HCT116 (cell line): Measurements from ENCODE around the gene ATXN7L1. TPM values are rescaled to one million over a fixed set of nuclear protein-coding genes. Genes with fewer than 3 reads are reported as not detected.

ENCODE experiments used
- ATAC-seq: fragments of 200-7000 bp; cut with Tn5 transposase; 2 replicates; pipeline ENCODE4 v1.9.1; 2020; ENCODE audit warnings: mild to moderate bottlenecking, moderate library complexity
- BruUV-seq: library from RNA; stranded (reverse); fragments of 400-500 nt; replicated peaks from 2 replicates; lab custom pipeline; 2021; lab: Mats Ljungman, UMichigan
- CTCF ChIA-PET: fragments of 300-600 bp; sonication (Branson Sonifier 250); formaldehyde crosslinking; loops from one replicate; lab custom pipeline; 2021; ENCODE audit warnings: antibody characterized with exemption; lab: Charles Lee
- POLR2A ChIA-PET: fragments of 300-600, 350-600 bp; sonication (Branson Sonifier 250); formaldehyde crosslinking; loops from one replicate; lab custom pipeline; 2021; ENCODE audit warnings: antibody characterized with exemption; lab: Charles Lee
- RAD21 ChIA-PET, 2 experiments: fragments of 300-600 bp; sonication (Branson Sonifier 250); formaldehyde crosslinking; loops; one replicate each; lab custom pipeline; 2023; ENCODE audit warnings: low total read pairs in 2 of 2; ENCODE audit not compliant: uncharacterized antibody in 2 of 2, unreplicated experiment in 2 of 2, low non-redundant PET in 1 of 2; lab: Charles Lee
- DNase-seq: peaks from one replicate; pipeline ENCODE4 v3.0.0-alpha.2; 2010; ENCODE audit warnings: low read depth, low spot score
- H2AFZ ChIP-seq: fragments of 200-600 bp; shearing (Covaris generic), sonication (generic); 2 replicates; pipeline ENCODE4 v1.6.1; 2017; ENCODE audit warnings: low read depth, mixed run types, mixed read lengths, antibody characterized with exemption, low read length; ENCODE audit not compliant: poor library complexity, severe bottlenecking
- H3K27ac ChIP-seq: 2 replicates; pipeline ENCODE4 v1.5.1; 2012; ENCODE audit warnings: low read depth, low read length
- H3K27me3 ChIP-seq: fragments of 200-600 bp; sonication (generic); 2 replicates; pipeline ENCODE4 v1.6.1; 2016; ENCODE audit warnings: mixed run types, low read length, mixed read lengths; ENCODE audit not compliant: insufficient read depth
- H3K36me3 ChIP-seq, 2 experiments: fragments of 200-500 bp in 1 of 2; fragments of 200-600 bp in 1 of 2; sonication (Bioruptor generic) in 1 of 2; sonication (generic) in 1 of 2; 2 replicates each; pipeline versions ENCODE4 v1.5.1 to v1.6.1; 2014 to 2016; ENCODE audit warnings: low read length in 2 of 2, inconsistent platforms in 1 of 2, mixed read lengths in 1 of 2, mixed run types in 1 of 2; ENCODE audit not compliant: insufficient read depth in 2 of 2, control insufficient read depth in 1 of 2
- H3K4me1 ChIP-seq, 2 experiments: fragments of 200-600 bp in 1 of 2; sonication (generic) in 1 of 2; 2 replicates each; pipeline versions ENCODE4 v1.5.1 to v1.6.1; 2012 to 2017; ENCODE audit warnings: low read length in 2 of 2, inconsistent platforms in 1 of 2, mild to moderate bottlenecking in 1 of 2, mixed read lengths in 1 of 2, mixed run types in 1 of 2, moderate library complexity in 1 of 2; ENCODE audit not compliant: insufficient read depth in 2 of 2, control insufficient read depth in 1 of 2
- H3K4me2 ChIP-seq: fragments of 200-600 bp; sonication (generic); 2 replicates; pipeline ENCODE4 v1.6.1; 2017; ENCODE audit warnings: mixed run types, low read length, mixed read lengths
- H3K4me3 ChIP-seq, 2 experiments: fragments of 200-600 bp in 1 of 2; sonication (generic) in 1 of 2; replicated peaks in 1 of 2; 2 replicates each; pipeline ENCODE4 v1.5.1; 2011 to 2016; ENCODE audit warnings: low read length in 2 of 2, control low read depth in 1 of 2, low read depth in 1 of 2, mild to moderate bottlenecking in 1 of 2, mixed read lengths in 1 of 2, mixed run types in 1 of 2
- H3K79me2 ChIP-seq: fragments of 200-600 bp; sonication (generic); 2 replicates; pipeline ENCODE4 v1.6.1; 2017; ENCODE audit warnings: mild to moderate bottlenecking, mixed run types, low read length, moderate library complexity, mixed read lengths; ENCODE audit not compliant: insufficient read depth
- H3K9ac ChIP-seq: fragments of 200-600 bp; sonication (generic); 2 replicates; pipeline ENCODE4 v1.6.1; 2016; ENCODE audit warnings: low read length, mixed read lengths
- H3K9me2 ChIP-seq: fragments of 200-600 bp; sonication (generic), shearing (Covaris generic); 2 replicates; pipeline ENCODE4 v1.6.1; 2017; ENCODE audit warnings: mixed run types, mild to moderate bottlenecking, moderate library complexity; ENCODE audit not compliant: insufficient read depth
- H3K9me3 ChIP-seq, 2 experiments: fragments of 200-500 bp in 1 of 2; fragments of 200-600 bp in 1 of 2; sonication (Bioruptor generic) in 1 of 2; sonication (generic) in 1 of 2; 2 replicates each; pipeline ENCODE4 v1.6.1; 2014 to 2017; ENCODE audit warnings: low read length in 2 of 2, mixed read lengths in 2 of 2, inconsistent platforms in 1 of 2, low read depth in 1 of 2, mild to moderate bottlenecking in 1 of 2, mixed run types in 1 of 2, moderate library complexity in 1 of 2; ENCODE audit not compliant: control insufficient read depth in 1 of 2, insufficient read depth in 1 of 2
- H4K20me1 ChIP-seq: fragments of 200-600 bp; sonication (generic), shearing (Covaris generic); 2 replicates; pipeline ENCODE4 v1.6.1; 2017; ENCODE audit warnings: mixed run types, mild to moderate bottlenecking, moderate library complexity; ENCODE audit not compliant: insufficient read depth
- EZH2 ChIP-seq: fragments of 200-600 bp; sonication (generic); IDR thresholded peaks from 2 replicates; pipeline ENCODE4 v1.6.1; 2017; ENCODE audit warnings: antibody characterized with exemption, mixed run types
- JUND ChIP-seq: IDR thresholded peaks from 2 replicates; pipeline ENCODE4 v1.6.1; 2012
- RAD21 ChIP-seq: IDR thresholded peaks from 2 replicates; pipeline ENCODE4 v1.6.1; 2012; ENCODE audit warnings: low read depth, mild to moderate bottlenecking
- SRF ChIP-seq: IDR thresholded peaks from 2 replicates; pipeline ENCODE4 v1.6.1; 2012; ENCODE audit warnings: low read depth
- intact Hi-C: fragments of 100-400 bp; cut with micrococcal nuclease; formaldehyde crosslinking; loops from 2 replicates; pipeline ENCODE4 v1.10.0; 2022
- total RNA-seq: library from RNA; stranded (reverse); gene quantifications from one replicate; pipeline ENCODE4 v1.2.1, GENCODE V29; 2021; ENCODE audit not compliant: unreplicated experiment
- TF ChIP-seq, protein P1 (sequence below): IDR thresholded peaks from 2 replicates; pipeline ENCODE4 v1.6.1; 2012

The ATXN7L1 gene
- total RNA-seq, 1 experiment from 2014 or later, result 11.5 TPM

DNA sequence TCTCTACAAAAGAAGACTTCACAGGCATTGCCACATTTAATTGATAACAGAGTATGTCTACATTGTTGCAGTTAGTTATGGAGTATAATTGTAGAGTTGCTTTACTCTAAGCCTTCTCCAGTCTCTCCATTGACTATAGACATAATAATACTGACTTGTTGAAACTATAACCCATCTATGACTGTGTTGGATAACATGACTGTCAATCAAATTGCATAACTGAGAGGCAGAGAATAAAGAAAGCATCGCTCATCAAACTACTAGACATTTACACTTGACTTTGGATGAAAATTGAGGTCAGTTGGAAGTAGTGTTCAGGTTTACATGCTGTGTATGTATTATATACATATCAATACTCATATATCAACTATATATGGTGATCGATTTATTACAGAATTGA is 3.4 kb upstream of the ATXN7L1 start:
- Histone ChIP-seq H3K9me2 (no peaks in the 10 kb centered on the region), H3K4me2 (no peak overlapping the region), H3K9me3 (no peaks in the 10 kb centered on the region), H4K20me1 (no peaks in the 10 kb centered on the region), H2AFZ (no peak overlapping the region)
- RAD21 ChIA-PET, result no interaction called here
- intact Hi-C loops, result loop anchor here (5.0 to 10.0 kb wide), 2 partner anchors 117 to 225 kb away; no protein-coding TSS in a partner anchor
- no peak for TF ChIP-seq SRF
- TF ChIP-seq, all 23 proteins: peak for 0
- ChIA-PET POLR2A (no interaction called here), CTCF (no interaction called here)
- ATAC-seq (no peak), DNase-seq (no peak)
- peaks cover 11 to 30% of the 10 kb centered on the region in 2 experiments for H3K4me1 ChIP-seq
- H3K36me3 ChIP-seq, result no peaks in the 10 kb centered on the region
- no peak overlapping the region for H3K4me3 ChIP-seq
- H3K79me2 ChIP-seq, result peaks cover 49% of the 10 kb centered on the region
- no peak overlapping the region for H3K27ac ChIP-seq
- no TSS peak for BruUV-seq
- no peaks in the 10 kb centered on the region for H3K27me3 ChIP-seq
- no peak overlapping the region for H3K9ac ChIP-seq

DNA sequence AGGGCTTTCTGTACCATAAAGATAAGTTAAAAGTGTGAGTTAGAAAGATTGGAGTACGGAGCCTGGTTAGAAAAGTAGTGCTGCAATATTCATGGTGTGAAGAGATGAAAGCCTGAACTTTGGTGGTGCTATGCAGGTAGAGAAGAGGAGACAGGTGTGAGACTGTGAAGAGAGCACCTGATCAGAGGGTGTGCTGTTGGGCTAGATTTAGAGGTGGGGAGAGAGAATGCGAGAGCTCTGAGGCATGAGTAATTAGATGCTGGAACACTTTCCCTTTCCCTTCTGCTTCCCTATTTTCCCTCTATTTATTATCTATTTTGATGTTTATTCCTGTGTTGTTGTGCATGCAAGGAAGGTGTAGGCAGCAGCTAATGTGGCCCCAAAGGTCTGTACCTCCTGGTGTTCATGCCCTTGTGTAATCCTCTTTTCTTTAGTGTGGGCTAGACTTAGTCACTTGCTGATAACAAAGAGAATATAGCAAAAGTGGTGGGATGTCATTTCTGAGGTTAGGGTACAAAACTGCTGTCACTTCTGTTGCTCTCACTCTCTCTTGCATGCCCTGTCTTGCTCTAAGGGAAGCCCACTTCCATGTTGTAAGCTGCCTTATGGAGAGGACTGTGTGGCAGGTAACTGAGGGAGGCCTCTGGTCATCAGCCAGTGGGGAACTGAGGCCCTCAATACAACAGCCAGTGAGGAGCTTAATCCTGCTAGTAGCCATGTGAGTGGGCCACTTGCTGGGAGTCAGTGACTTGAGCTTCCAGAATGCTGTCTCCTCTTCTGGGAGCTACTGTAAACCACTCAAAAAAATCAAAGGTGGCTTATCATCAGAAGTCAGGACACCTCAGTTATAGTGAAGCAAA is 2.6 kb upstream of the ATXN7L1 start:
- H4K20me1 ChIP-seq, result no peaks in the 10 kb centered on the region
- TF ChIP-seq, protein P1, sequence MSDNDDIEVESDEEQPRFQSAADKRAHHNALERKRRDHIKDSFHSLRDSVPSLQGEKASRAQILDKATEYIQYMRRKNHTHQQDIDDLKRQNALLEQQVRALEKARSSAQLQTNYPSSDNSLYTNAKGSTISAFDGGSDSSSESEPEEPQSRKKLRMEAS, result no peak
- TF ChIP-seq RAD21 (no peak), JUND (no peak), EZH2 (no peak)
- TF ChIP-seq, all 23 proteins: peak for 0
- H3K36me3 ChIP-seq, result no peaks in the 10 kb centered on the region
- ATAC-seq, result no peak
- no peaks in the 10 kb centered on the region for H3K9me3 ChIP-seq
- H2AFZ ChIP-seq, result no peak overlapping the region
- no TSS peak for BruUV-seq
- POLR2A ChIA-PET, result no interaction called here
- RAD21 ChIA-PET, result no interaction called here
- no peak overlapping the region for H3K9ac ChIP-seq
- peak overlapping the region; percentile 90 for H3K4me2 ChIP-seq
- intact Hi-C loops, result loop anchor here (5.0 to 10.0 kb wide), 2 partner anchors 117 to 224 kb away; no protein-coding TSS in a partner anchor
- H3K27ac ChIP-seq, result no peak overlapping the region
- no peak overlapping the region for H3K4me3 ChIP-seq
- no peaks in the 10 kb centered on the region for H3K9me2 ChIP-seq
- H3K27me3 ChIP-seq, result no peaks in the 10 kb centered on the region
- no peak for DNase-seq
- peaks cover 11 to 30% of the 10 kb centered on the region in 2 experiments for H3K4me1 ChIP-seq
- peaks cover 52% of the 10 kb centered on the region for H3K79me2 ChIP-seq
- CTCF ChIA-PET, result no interaction called here
